HepG2 (cell line): ENCODE results near the gene ATG4D. TPM values are rescaled to one million over a fixed set of nuclear protein-coding genes. Genes with fewer than 3 reads are reported as not detected.

Experiments
- ARNT ChIP-seq: fragments of 450-650 bp; IDR thresholded peaks from 2 replicates; pipeline ENCODE4 v1.6.1; 2017
- FOXP4 ChIP-seq: sonication (generic); formaldehyde crosslinking; IDR thresholded peaks from 2 replicates; pipeline ENCODE4 v1.4.0; 2020; ENCODE audit warnings: missing genetic modification reagents
- GPN1 ChIP-seq: sonication (generic); formaldehyde crosslinking; IDR thresholded peaks from 2 replicates; pipeline ENCODE4 v1.5.1; 2020; ENCODE audit warnings: missing genetic modification reagents, borderline replicate concordance
- HBP1 ChIP-seq: IDR thresholded peaks from 2 replicates; pipeline ENCODE4 v1.6.1; 2016; ENCODE audit warnings: low read depth, control low read depth
- HDAC6 ChIP-seq: fragments of 200-600 bp; sonication (generic); IDR thresholded peaks from 2 replicates; pipeline ENCODE4 v1.7.0; 2017; ENCODE audit warnings: mild to moderate bottlenecking, antibody characterized with exemption, low read length, low read depth
- HNRNPL ChIP-seq: fragments of 200-400 bp; formaldehyde crosslinking; IDR thresholded peaks from 2 replicates; pipeline ENCODE4 v1.6.1; 2017; ENCODE audit warnings: mild to moderate bottlenecking, low read depth, low read length
- MTA3 ChIP-seq: sonication (generic); formaldehyde crosslinking; IDR thresholded peaks from 2 replicates; pipeline ENCODE4 v1.4.0; 2020; ENCODE audit warnings: missing genetic modification reagents
- PATZ1 ChIP-seq: sonication (generic); formaldehyde crosslinking; IDR thresholded peaks from 2 replicates; pipeline ENCODE4 v1.4.0; 2020; ENCODE audit warnings: missing genetic modification reagents
- PBX2 ChIP-seq: IDR thresholded peaks from 2 replicates; pipeline ENCODE4 v1.6.1; 2016; ENCODE audit warnings: control low read depth
- PLSCR1 ChIP-seq: sonication (generic); formaldehyde crosslinking; IDR thresholded peaks from 2 replicates; pipeline ENCODE4 v1.5.0; 2020; ENCODE audit warnings: missing genetic modification reagents, mild to moderate bottlenecking, borderline replicate concordance
- PPARG ChIP-seq: conservative IDR thresholded peaks from 2 replicates; pipeline ENCODE4 v1.6.1; 2016; ENCODE audit warnings: missing biosample characterization, missing genetic modification reagents
- SMYD3 ChIP-seq: sonication (generic); formaldehyde crosslinking; IDR thresholded peaks from 2 replicates; pipeline ENCODE4 v1.8.1; 2023; ENCODE audit warnings: mild to moderate bottlenecking, missing genetic modification reagents
- SYNCRIP ChIP-seq: fragments of 200-400 bp; formaldehyde crosslinking; IDR thresholded peaks from 2 replicates; pipeline ENCODE4 v1.6.1; 2018; ENCODE audit warnings: mild to moderate bottlenecking, low read depth, low read length; ENCODE audit not compliant: insufficient read depth
- TCF7L2 ChIP-seq: IDR thresholded peaks from 2 replicates; pipeline ENCODE4 v1.6.1; 2011; ENCODE audit warnings: mild to moderate bottlenecking, low read depth, low read length, moderate library complexity
- THYN1 ChIP-seq: sonication (generic); formaldehyde crosslinking; IDR thresholded peaks from 2 replicates; pipeline ENCODE4 v1.8.1; 2023; ENCODE audit warnings: low read depth, mild to moderate bottlenecking, moderate library complexity, missing genetic modification reagents, borderline replicate concordance
- ZBTB34 ChIP-seq: sonication (generic); formaldehyde crosslinking; IDR thresholded peaks from 2 replicates; pipeline ENCODE4 v1.8.0; 2022; ENCODE audit warnings: mild to moderate bottlenecking, missing genetic modification reagents
- ZNF317 ChIP-seq: sonication (generic); formaldehyde crosslinking; IDR thresholded peaks from 2 replicates; pipeline ENCODE4 v1.5.0; 2020; ENCODE audit warnings: mild to moderate bottlenecking, missing genetic modification reagents
- ZNF34 ChIP-seq: sonication (generic); formaldehyde crosslinking; IDR thresholded peaks from 2 replicates; pipeline ENCODE4 v1.4.0; 2020; ENCODE audit warnings: mild to moderate bottlenecking, missing genetic modification reagents, borderline replicate concordance
- ZNF563 ChIP-seq: sonication (generic); formaldehyde crosslinking; IDR thresholded peaks from 2 replicates; pipeline ENCODE4 v1.8.0; 2022; ENCODE audit warnings: mild to moderate bottlenecking, moderate library complexity, missing genetic modification reagents
- ZNF564 ChIP-seq: sonication (generic); formaldehyde crosslinking; IDR thresholded peaks from 2 replicates; pipeline ENCODE4 v1.8.1; 2023; ENCODE audit warnings: mild to moderate bottlenecking, missing genetic modification reagents
- polyA plus RNA-seq, 8 experiments: library from polyadenylated mRNA; depleted of rRNA in 3 of 8; stranded (reverse) in 7 of 8; unstranded in 1 of 8; fragments of >200 nt; fragmentation: Illumina TruSeq in 4 of 8; extraction: Trizol in 4 of 8; gene quantifications; 2 replicates each; pipeline versions ENCODE4 v1.2.1 to v1.2.3, GENCODE V29; 2011 to 2016; ENCODE audit warnings: low read depth in 4 of 8, missing spikeins in 1 of 8, mixed read lengths in 1 of 8; ENCODE audit not compliant: insufficient read depth in 1 of 8
- total RNA-seq, 5 experiments: library from RNA; depleted of rRNA; stranded (reverse); fragments of >200 nt; fragmentation: Illumina TruSeq; extraction: Trizol; gene quantifications; 2 replicates each; pipeline ENCODE4 v1.2.3, GENCODE V29; 2016; ENCODE audit warnings: low read depth in 1 of 5

Gene ATG4D
- total and polyA plus RNA-seq, 2 of the 13 experiments (the other 11 are each of a cell fraction or from before 2014, with no cell fraction given), result 17.8 to 19.0 TPM

- TF ChIP-seq ZBTB34 (CRISPR knock-in tag), result peak; percentile 62; the same call in 1 of the 2 replicates
- TF ChIP-seq SMYD3 (CRISPR knock-in tag), result peak; percentile 96
- TF ChIP-seq HBP1 (CRISPR knock-in tag), result peak; percentile 100
- TF ChIP-seq PLSCR1 (CRISPR knock-in tag), result no peak
- TF ChIP-seq HDAC6, result no peak
- peak; percentile 55; the same call in 1 of the 2 replicates for TF ChIP-seq FOXP4 (CRISPR knock-in tag)
- TF ChIP-seq SYNCRIP, result no peak
- TF ChIP-seq ZNF34 (CRISPR knock-in tag), result no peak
- TF ChIP-seq ZNF563 (CRISPR knock-in tag), result peak; percentile 42; the same call in 1 of the 2 replicates
- TF ChIP-seq ZNF317, result no peak
- TF ChIP-seq GPN1 (CRISPR knock-in tag), result no peak
- TF ChIP-seq PBX2 (CRISPR knock-in tag), result no peak
- 0 out of 2 replicates have a peak, but pooled peaks have one; percentile 32 for TF ChIP-seq PATZ1 (CRISPR knock-in tag)
- TF ChIP-seq ZNF564, result peak; percentile 94; the same call in 1 of the 2 replicates
- no peak for TF ChIP-seq THYN1 (CRISPR knock-in tag)
- no peak for TF ChIP-seq TCF7L2
- no peak for TF ChIP-seq MTA3
- TF ChIP-seq ARNT, result no peak
- TF ChIP-seq HNRNPL, result peak; percentile 69; the same call in 1 of the 2 replicates
- no peak; the same call in 1 of the 2 replicates for TF ChIP-seq PPARG (CRISPR knock-in tag)
Measured at GRCh38 chr19:10568826-10569651, 25.3 kb downstream of the ATG4D start, which contains the start of gene CDKN2D (continued).
